ENCODE data around the gene RFNG. TPM values are rescaled to one million over a fixed set of nuclear protein-coding genes. Genes with fewer than 3 reads are reported as not detected.

RFNG gene
- total and polyA plus RNA-seq, 2 of the 13 experiments (the other 11 are each of a cell fraction or from before 2014, with no cell fraction given) = 61.4 to 64.0 TPM

GRCh38 chr17:82008941-82009405, 42.6 kb downstream of the RFNG start (continued):
- 0 out of 2 replicates have a peak, but pooled peaks have one; percentile 39 for TF ChIP-seq BORCS8-MEF2B (CRISPR knock-in tag; IDR thresholded peaks at IDR 0.05)

- H3K4me3 ChIP-seq (replicated peaks in 1 of 3; ENCODE audit: insufficient read depth in 1 of 3, low read depth in 2 of 3, low read length in 3 of 3) = no peak overlapping the region
- no peaks in the 10 kb centered on the region for H3K27me3 ChIP-seq (ENCODE audit: control insufficient read depth in 1 of 2, insufficient read depth in 2 of 2, low read length in 2 of 2)
- no peak overlapping the region for H3K4me2 ChIP-seq (ENCODE audit: low read depth, low read length)
- no peak for ATAC-seq
- 96% methylated on average over 21 of the region's 26 CpGs for WGBS (ENCODE audit: low lambda C conversion rate)
- no peak overlapping the region for H3K27ac ChIP-seq (ENCODE audit: extremely low read length, insufficient read depth, low read length)
- CTCF ChIA-PET (ENCODE audit: low intra/inter-chr PET ratio, low total read pairs) = interaction anchor here (0.8 kb wide), 1 partner anchor 49 kb away, joined by 4 read pairs; no protein-coding TSS in a partner anchor
- no peaks in the 10 kb centered on the region for H4K20me1 ChIP-seq (ENCODE audit: insufficient read depth, low read length)
- peaks cover 27% of the 10 kb centered on the region for H3K79me2 ChIP-seq (ENCODE audit: insufficient read depth, low read length)
- POLR2A ChIA-PET = interaction anchor here (1.0 to 1.9 kb wide), 3 partner anchors 11 to 14 kb away, joined by 4 to 9 read pairs (median 8); no protein-coding TSS in a partner anchor
- BruUV-seq (replicated peaks) = no TSS peak
- H3K36me3 ChIP-seq (replicated peaks in 1 of 2; ENCODE audit: control insufficient read depth in 1 of 2, insufficient read depth in 2 of 2, low read length in 2 of 2) = peaks cover 43 to 59% of the 10 kb centered on the region in 2 experiments
- no peak overlapping the region for H3K9ac ChIP-seq (ENCODE audit: insufficient read depth, low read depth, low read length)
- DNase-seq (ENCODE audit: low spot score) = no peak
- intact Hi-C loops (cut with micrococcal nuclease; ENCODE audit: unreplicated experiment) = no loop called here
- H3K9me3 ChIP-seq (ENCODE audit: low read length) = no peaks in the 10 kb centered on the region
- in situ Hi-C loops (cut with HindIII; ENCODE audit: extremely low pct_ligation_motif_present, low pct_unique_long_range_greater_than_20kb) = no loop called here
- peaks cover 72% of the 10 kb centered on the region for H3K4me1 ChIP-seq (ENCODE audit: insufficient read depth, low read length)
- FAIRE-seq = no peak
- no peak overlapping the region for H2AFZ ChIP-seq (ENCODE audit: low read length)
- TF ChIP-seq ATF5 (CRISPR knock-in tag; IDR thresholded peaks at IDR 0.05; ENCODE audit: low read depth) = no peak
- TF ChIP-seq NCOA2 (CRISPR knock-in tag; IDR thresholded peaks at IDR 0.05) = no peak
- peak; percentile 25 for TF ChIP-seq RBM22 (optimal IDR thresholded peaks at IDR 0.05; ENCODE audit: low read length)
- no peak for TF ChIP-seq ZBTB43 (CRISPR knock-in tag; conservative IDR thresholded peaks at IDR 0.05)
- TF ChIP-seq ZNF878 (CRISPR knock-in tag; IDR thresholded peaks at IDR 0.05) = no peak
- no peak for TF ChIP-seq MLXIP (CRISPR knock-in tag; IDR thresholded peaks at IDR 0.05; ENCODE audit: borderline replicate concordance)
- TF ChIP-seq ZBTB10 (CRISPR knock-in tag; IDR thresholded peaks at IDR 0.05; ENCODE audit: borderline replicate concordance) = no peak
- TF ChIP-seq ZBTB39 (CRISPR knock-in tag; IDR thresholded peaks at IDR 0.05) = no peak
- TF ChIP-seq ZNF550 (CRISPR knock-in tag; IDR thresholded peaks at IDR 0.05; ENCODE audit: borderline replicate concordance) = no peak
- TF ChIP-seq SP4 (CRISPR knock-in tag; IDR thresholded peaks at IDR 0.05) = no peak
Measured at GRCh38 chr17:82008258-82008940, 43.2 kb downstream of the RFNG start.
